ENCODE measurements around the gene HSF5.
A peak's percentile ranks its signal among the peaks of the same experiment; 100 is the strongest.

HSF5 gene

GRCh38 chr17:58391302-58391984 is 96.8 kb downstream of the HSF5 start (continued):
- TF ChIP-seq PATZ1 (CRISPR knock-in tag; IDR thresholded peaks at IDR 0.05; ENCODE audit: borderline replicate concordance) = no peak
- no peak for TF ChIP-seq ZFP30 (CRISPR knock-in tag; IDR thresholded peaks at IDR 0.05)
- TF ChIP-seq, protein P1, sequence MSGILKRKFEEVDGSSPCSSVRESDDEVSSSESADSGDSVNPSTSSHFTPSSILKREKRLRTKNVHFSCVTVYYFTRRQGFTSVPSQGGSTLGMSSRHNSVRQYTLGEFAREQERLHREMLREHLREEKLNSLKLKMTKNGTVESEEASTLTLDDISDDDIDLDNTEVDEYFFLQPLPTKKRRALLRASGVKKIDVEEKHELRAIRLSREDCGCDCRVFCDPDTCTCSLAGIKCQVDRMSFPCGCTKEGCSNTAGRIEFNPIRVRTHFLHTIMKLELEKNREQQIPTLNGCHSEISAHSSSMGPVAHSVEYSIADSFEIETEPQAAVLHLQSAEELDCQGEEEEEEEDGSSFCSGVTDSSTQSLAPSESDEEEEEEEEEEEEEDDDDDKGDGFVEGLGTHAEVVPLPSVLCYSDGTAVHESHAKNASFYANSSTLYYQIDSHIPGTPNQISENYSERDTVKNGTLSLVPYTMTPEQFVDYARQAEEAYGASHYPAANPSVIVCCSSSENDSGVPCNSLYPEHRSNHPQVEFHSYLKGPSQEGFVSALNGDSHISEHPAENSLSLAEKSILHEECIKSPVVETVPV (CRISPR knock-in tag; IDR thresholded peaks at IDR 0.05) = no peak
- peak; percentile 72; the same call in 1 of the 2 replicates for TF ChIP-seq TCF4 (CRISPR knock-in tag; IDR thresholded peaks at IDR 0.05; ENCODE audit: borderline replicate concordance)
- no peak for TF ChIP-seq PPARA (CRISPR knock-in tag; IDR thresholded peaks at IDR 0.05; ENCODE audit: borderline replicate concordance)
- 0 out of 2 replicates have a peak, but pooled peaks have one; percentile 38 for TF ChIP-seq ZNF565 (CRISPR knock-in tag; conservative IDR thresholded peaks at IDR 0.05; ENCODE audit: low read depth)
- TF ChIP-seq, protein P2, sequence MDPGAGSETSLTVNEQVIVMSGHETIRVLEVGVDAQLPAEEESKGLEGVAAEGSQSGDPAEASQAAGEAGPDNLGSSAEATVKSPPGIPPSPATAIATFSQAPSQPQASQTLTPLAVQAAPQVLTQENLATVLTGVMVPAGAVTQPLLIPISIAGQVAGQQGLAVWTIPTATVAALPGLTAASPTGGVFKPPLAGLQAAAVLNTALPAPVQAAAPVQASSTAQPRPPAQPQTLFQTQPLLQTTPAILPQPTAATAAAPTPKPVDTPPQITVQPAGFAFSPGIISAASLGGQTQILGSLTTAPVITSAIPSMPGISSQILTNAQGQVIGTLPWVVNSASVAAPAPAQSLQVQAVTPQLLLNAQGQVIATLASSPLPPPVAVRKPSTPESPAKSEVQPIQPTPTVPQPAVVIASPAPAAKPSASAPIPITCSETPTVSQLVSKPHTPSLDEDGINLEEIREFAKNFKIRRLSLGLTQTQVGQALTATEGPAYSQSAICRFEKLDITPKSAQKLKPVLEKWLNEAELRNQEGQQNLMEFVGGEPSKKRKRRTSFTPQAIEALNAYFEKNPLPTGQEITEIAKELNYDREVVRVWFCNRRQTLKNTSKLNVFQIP (CRISPR knock-in tag; IDR thresholded peaks at IDR 0.05; ENCODE audit: borderline replicate concordance, low read depth) = no peak
- no peak for TF ChIP-seq ARNTL (CRISPR knock-in tag; IDR thresholded peaks at IDR 0.05; ENCODE audit: borderline replicate concordance, low read depth)
- peak; percentile 52; the same call in 1 of the 2 replicates for TF ChIP-seq ISL1 (CRISPR knock-in tag; IDR thresholded peaks at IDR 0.05)
- TF ChIP-seq SNAI2 (CRISPR knock-in tag; IDR thresholded peaks at IDR 0.05) = no peak

DNA sequence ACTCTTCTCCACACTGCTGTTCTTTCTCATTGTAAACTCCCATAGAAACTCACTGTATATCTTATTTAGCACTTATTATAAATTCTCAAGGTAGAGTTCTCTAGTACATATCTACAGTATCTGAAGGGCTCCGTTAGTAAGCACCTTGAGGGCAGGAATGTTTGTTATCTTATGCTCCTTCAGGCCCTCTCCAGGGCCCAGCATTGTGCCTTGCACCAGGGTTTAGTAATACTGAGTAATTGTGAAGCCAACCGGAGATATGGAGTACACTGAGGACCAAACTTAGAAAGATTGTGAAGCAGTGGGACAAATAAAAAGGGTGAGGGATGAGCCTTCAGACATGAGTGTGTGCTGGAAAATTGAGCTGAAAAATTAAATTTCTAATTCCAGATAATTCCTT is 97.3 kb downstream of the HSF5 start:
- TF ChIP-seq, protein P1 (CRISPR knock-in tag; IDR thresholded peaks at IDR 0.05) = no peak
- TF ChIP-seq ZNF8 (CRISPR knock-in tag; IDR thresholded peaks at IDR 0.05) (no peak), ARNTL (CRISPR knock-in tag; IDR thresholded peaks at IDR 0.05; ENCODE audit: borderline replicate concordance, low read depth) (no peak)
- ATAC-seq = no peak

DNA sequence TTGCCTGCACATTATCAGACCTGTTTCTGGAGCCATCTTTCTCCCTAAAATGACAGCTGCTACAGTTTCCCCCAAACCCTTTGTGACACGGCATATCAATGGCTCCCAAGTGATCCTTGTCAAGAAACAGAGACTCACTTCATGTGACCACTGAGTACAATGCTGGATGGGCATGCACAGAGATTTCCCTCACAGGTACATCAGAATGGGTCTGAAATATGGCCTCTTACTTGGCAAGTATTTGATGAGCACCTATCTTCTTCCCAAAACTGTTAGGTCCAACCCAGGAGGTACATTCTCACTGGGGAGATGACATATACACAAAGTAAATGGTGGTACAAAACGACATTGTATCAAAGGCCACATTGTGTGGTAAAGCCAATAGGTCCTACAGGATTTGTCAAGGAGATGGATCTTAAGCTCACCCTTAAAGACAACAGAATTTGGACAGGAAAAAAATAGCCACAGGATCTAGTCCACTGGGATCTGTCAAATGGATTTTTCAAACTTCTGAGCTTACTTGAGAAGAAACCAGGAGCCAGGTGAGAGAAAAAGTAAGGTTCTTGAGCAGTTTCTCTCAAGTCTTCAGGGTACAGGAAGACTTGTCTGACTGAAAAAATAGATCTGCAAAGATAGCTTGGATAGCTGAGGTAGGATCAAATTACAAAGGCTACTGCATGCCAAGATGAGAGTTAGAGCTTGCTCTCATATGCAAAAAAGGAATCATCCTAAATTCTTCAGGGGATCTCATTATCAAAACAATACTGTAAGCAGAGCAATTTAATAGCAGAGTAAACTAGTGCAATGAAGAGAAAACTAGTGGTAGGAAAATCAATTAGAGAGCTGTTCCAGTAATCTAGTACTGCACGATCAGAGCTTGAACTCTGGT is 99.7 kb downstream of the HSF5 start:
- ATAC-seq = no peak
- TF ChIP-seq TSHZ2 (CRISPR knock-in tag; IDR thresholded peaks at IDR 0.05) (no peak), ZC3H10 (CRISPR knock-in tag; IDR thresholded peaks at IDR 0.05) (no peak), ISL1 (CRISPR knock-in tag; IDR thresholded peaks at IDR 0.05) (no peak), ZFP30 (CRISPR knock-in tag; IDR thresholded peaks at IDR 0.05) (no peak), ZFP3 (CRISPR knock-in tag; IDR thresholded peaks at IDR 0.05) (no peak), CSDC2 (CRISPR knock-in tag; IDR thresholded peaks at IDR 0.05) (no peak), TOX (CRISPR knock-in tag; IDR thresholded peaks at IDR 0.05; ENCODE audit: borderline replicate concordance) (no peak), PPARA (CRISPR knock-in tag; IDR thresholded peaks at IDR 0.05; ENCODE audit: borderline replicate concordance) (no peak), ZNF70 (CRISPR knock-in tag; IDR thresholded peaks at IDR 0.05) (no peak)
